Measurements from ENCODE around the gene DNASE2B. TPM values are rescaled to one million over a fixed set of nuclear protein-coding genes. Genes with fewer than 3 reads are reported as not detected.

Gene DNASE2B
- total RNA-seq, 4 donors from 2014 or later, result not detected

DNA sequence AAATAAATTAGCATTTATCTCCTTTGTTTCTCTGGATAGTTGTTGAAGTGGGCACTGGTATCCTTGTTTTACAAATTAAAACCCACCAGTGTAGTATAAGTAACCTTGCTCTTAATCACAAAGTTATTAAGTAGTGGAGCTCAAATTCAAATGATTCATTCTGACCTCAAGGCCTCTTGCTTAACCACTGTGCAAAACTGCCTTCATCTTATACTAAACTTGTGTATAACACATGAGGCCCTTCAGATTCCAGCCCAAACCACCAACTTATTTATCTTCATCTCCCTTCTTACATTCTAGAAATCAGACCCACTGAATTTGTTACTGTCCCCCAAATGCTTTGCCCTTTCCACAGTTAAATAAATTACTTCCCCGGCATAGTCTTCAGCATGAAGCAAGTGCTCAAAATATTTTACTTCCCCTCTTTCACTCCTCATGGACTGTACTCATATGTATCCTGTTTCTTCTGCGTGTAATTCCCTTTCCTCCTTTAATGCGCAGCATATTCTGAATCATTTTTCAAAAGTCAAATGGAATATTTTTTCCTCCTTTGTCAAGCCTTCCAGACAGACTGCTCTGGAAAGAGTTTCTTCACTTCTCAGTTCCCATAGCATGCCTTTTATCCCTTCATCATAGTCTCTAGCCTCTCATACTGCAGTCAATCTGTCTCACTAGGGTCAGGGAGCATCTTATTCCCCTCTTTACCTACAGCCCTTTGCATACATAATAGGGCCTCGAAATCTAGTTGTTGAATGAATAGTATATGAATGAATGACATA, 19.0 kb upstream of the DNASE2B start:
- Histone ChIP-seq H3K9me3 (no peaks in the 10 kb centered on the region), H3K27me3 (no peaks in the 10 kb centered on the region), H3K4me1 (peaks cover 0 to 13% (median 3%) of the 10 kb centered on the region in 3 donors), H3K4me3 (no peak overlapping the region), H3K36me3 (no peaks in the 10 kb centered on the region), H3K27ac (no peak overlapping the region)
- 60 to 78% methylated on average over 4 of the region's 4 CpGs for WGBS, 2 donors
- TF ChIP-seq, protein P1, sequence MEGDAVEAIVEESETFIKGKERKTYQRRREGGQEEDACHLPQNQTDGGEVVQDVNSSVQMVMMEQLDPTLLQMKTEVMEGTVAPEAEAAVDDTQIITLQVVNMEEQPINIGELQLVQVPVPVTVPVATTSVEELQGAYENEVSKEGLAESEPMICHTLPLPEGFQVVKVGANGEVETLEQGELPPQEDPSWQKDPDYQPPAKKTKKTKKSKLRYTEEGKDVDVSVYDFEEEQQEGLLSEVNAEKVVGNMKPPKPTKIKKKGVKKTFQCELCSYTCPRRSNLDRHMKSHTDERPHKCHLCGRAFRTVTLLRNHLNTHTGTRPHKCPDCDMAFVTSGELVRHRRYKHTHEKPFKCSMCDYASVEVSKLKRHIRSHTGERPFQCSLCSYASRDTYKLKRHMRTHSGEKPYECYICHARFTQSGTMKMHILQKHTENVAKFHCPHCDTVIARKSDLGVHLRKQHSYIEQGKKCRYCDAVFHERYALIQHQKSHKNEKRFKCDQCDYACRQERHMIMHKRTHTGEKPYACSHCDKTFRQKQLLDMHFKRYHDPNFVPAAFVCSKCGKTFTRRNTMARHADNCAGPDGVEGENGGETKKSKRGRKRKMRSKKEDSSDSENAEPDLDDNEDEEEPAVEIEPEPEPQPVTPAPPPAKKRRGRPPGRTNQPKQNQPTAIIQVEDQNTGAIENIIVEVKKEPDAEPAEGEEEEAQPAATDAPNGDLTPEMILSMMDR (IDR thresholded peaks at IDR 0.05), result no peak
- no peak for TF ChIP-seq POLR2A (IDR thresholded peaks at IDR 0.05)
- DNase-seq, result no peak
- intact Hi-C loops (cut with DNase I), result no loop called here

GRCh38 chr1:84379917-84380180, 18.4 kb upstream of the DNASE2B start:
- Histone ChIP-seq H3K4me3 (no peak overlapping the region), H3K27ac (no peak overlapping the region), H3K9me3 (no peaks in the 10 kb centered on the region), H3K27me3 (no peaks in the 10 kb centered on the region), H3K36me3 (no peaks in the 10 kb centered on the region), H3K4me1 (peaks cover 0 to 9% (median 3%) of the 10 kb centered on the region in 3 donors)
- 30 to 46% methylated on average over 1 of the region's 1 CpG for WGBS, 2 donors
- intact Hi-C loops (cut with DNase I), result no loop called here
- DNase-seq, result no peak
- TF ChIP-seq POLR2A (IDR thresholded peaks at IDR 0.05), result no peak
- TF ChIP-seq, protein P1 (IDR thresholded peaks at IDR 0.05), result no peak

GRCh38 chr1:84382127-84382526, 16.2 kb upstream of the DNASE2B start:
- Histone ChIP-seq H3K27ac (no peak overlapping the region), H3K4me1 (peaks cover 0 to 7% (median 3%) of the 10 kb centered on the region in 3 donors), H3K9me3 (no peaks in the 10 kb centered on the region), H3K27me3 (no peaks in the 10 kb centered on the region), H3K4me3 (no peak overlapping the region), H3K36me3 (no peaks in the 10 kb centered on the region)
- intact Hi-C loops (cut with DNase I), result no loop called here
- TF ChIP-seq, protein P1 (IDR thresholded peaks at IDR 0.05), result no peak
- TF ChIP-seq POLR2A (IDR thresholded peaks at IDR 0.05), result no peak
- DNase-seq, result no peak
- 69 to 73% methylated on average over 3 of the region's 3 CpGs for WGBS, 2 donors

- Histone ChIP-seq H3K36me3 (no peaks in the 10 kb centered on the region), H3K27ac (no peak overlapping the region), H3K27me3 (no peaks in the 10 kb centered on the region), H3K4me3 (no peak overlapping the region), H3K4me1 (no peaks in the 10 kb centered on the region), H3K9me3 (no peaks in the 10 kb centered on the region)
- DNase-seq, result no peak
- 88 to 100% methylated on average over 1 of the region's 1 CpG for whole genome bisulfite sequencing, 2 donors
- no peak for TF ChIP-seq POLR2A (IDR thresholded peaks at IDR 0.05)
- TF ChIP-seq, protein P1 (IDR thresholded peaks at IDR 0.05), result no peak
- intact Hi-C loops (cut with DNase I), result no loop called here
These were observed 12.9 kb upstream of the DNASE2B start for GRCh38 chr1:84385347-84385746.

- intact Hi-C loops (cut with DNase I), result no loop called here
- TF ChIP-seq, protein P1 (IDR thresholded peaks at IDR 0.05), result no peak
- no peak for TF ChIP-seq POLR2A (IDR thresholded peaks at IDR 0.05)
- 73 to 80% methylated on average over 5 of the region's 5 CpGs for WGBS, 2 donors
- no peak overlapping the region for H3K4me3 ChIP-seq
- H3K4me1 ChIP-seq, result no peaks in the 10 kb centered on the region
- no peaks in the 10 kb centered on the region for H3K27me3 ChIP-seq
- H3K36me3 ChIP-seq, result no peaks in the 10 kb centered on the region
- no peak overlapping the region for H3K27ac ChIP-seq
- no peak for DNase-seq
- no peaks in the 10 kb centered on the region for H3K9me3 ChIP-seq
These were observed 11.4 kb upstream of the DNASE2B start for GRCh38 chr1:84386716-84387479.
